Chondrocyte (in vitro differentiated cells): ENCODE results near the gene XRCC6. TPM values are rescaled to one million over a fixed set of nuclear protein-coding genes. Genes with fewer than 3 reads are reported as not detected.

Experiments
- DNase-seq: peaks from one replicate; pipeline ENCODE4 v3.0.0; 2021; ENCODE audit warnings: mixed read lengths, low spot score
- H3K27ac Mint-ChIP-seq: one replicate; pipeline ENCODE4 v1.8.0; 2021; ENCODE audit warnings: mild to moderate bottlenecking, moderate library complexity, mixed read lengths; ENCODE audit not compliant: unreplicated experiment
- H3K27me3 Mint-ChIP-seq: 2 replicates; pipeline ENCODE4 v1.8.0; 2021; ENCODE audit warnings: low read depth, mixed read lengths
- H3K36me3 Mint-ChIP-seq: 2 replicates; pipeline ENCODE4 v1.8.0; 2021; ENCODE audit warnings: low read depth, mixed read lengths
- H3K4me1 Mint-ChIP-seq: 2 replicates; pipeline ENCODE4 v1.8.0; 2021; ENCODE audit warnings: low read depth, mild to moderate bottlenecking, mixed read lengths
- H3K4me3 Mint-ChIP-seq: one replicate; pipeline ENCODE4 v1.8.0; 2021; ENCODE audit warnings: mild to moderate bottlenecking, moderate library complexity, mixed read lengths; ENCODE audit not compliant: unreplicated experiment
- H3K9me3 Mint-ChIP-seq: 2 replicates; pipeline ENCODE4 v1.8.0; 2021; ENCODE audit warnings: low read depth, mixed read lengths
- CTCF ChIP-seq: fragments of 200-600 bp; sonication (generic); IDR thresholded peaks from 2 replicates; pipeline ENCODE4 v1.5.0; 2021; ENCODE audit warnings: antibody characterized with exemption, mild to moderate bottlenecking, moderate library complexity
- total RNA-seq: library from RNA; stranded (reverse); gene quantifications from 3 replicates; pipeline ENCODE4 v1.2.1, GENCODE V29; 2021

XRCC6 gene
- total RNA-seq, 1 donor from 2014 or later, result 161 TPM

DNA sequence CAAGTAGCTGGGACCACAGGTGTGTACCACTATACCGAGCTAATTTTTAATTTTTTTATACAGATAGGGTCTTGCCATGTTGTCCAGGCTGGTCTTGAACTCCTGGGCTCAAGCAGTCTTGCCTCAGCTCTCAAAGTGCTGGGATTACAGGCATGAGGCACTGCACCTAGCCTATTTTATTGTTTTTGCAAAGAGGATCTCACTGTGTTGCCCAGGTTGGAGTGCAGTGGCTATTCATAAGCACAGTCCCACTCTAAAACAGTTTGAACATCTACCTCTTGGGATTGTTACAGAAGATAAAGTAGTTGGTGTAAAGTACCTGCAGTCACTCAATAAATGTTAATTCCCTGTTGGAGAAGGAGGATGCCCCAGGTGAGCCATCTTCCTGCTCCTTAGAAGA lies 29.1 kb downstream of the XRCC6 start:
- DNase-seq, result no peak
- Mint-ChIP-seq H3K27ac (no peak overlapping the region), H3K9me3 (no peaks in the 10 kb centered on the region), H3K4me3 (no peak overlapping the region), H3K4me1 (no peaks in the 10 kb centered on the region), H3K27me3 (no peaks in the 10 kb centered on the region), H3K36me3 (peaks cover 27% of the 10 kb centered on the region)
- no peak for TF ChIP-seq CTCF

GRCh38 chr22:41650821-41651220 lies 29.7 kb downstream of the XRCC6 start:
- no peaks in the 10 kb centered on the region for H3K9me3 Mint-ChIP-seq
- peaks cover 29% of the 10 kb centered on the region for H3K36me3 Mint-ChIP-seq
- DNase-seq, result no peak
- no peak overlapping the region for H3K27ac Mint-ChIP-seq
- H3K4me1 Mint-ChIP-seq, result no peaks in the 10 kb centered on the region
- TF ChIP-seq CTCF, result no peak
- no peaks in the 10 kb centered on the region for H3K27me3 Mint-ChIP-seq
- H3K4me3 Mint-ChIP-seq, result no peak overlapping the region

GRCh38 chr22:41654322-41654721 lies 33.2 kb downstream of the XRCC6 start:
- Mint-ChIP-seq H3K36me3 (peaks cover 36% of the 10 kb centered on the region), H3K9me3 (no peaks in the 10 kb centered on the region), H3K27me3 (no peaks in the 10 kb centered on the region), H3K4me1 (no peaks in the 10 kb centered on the region), H3K4me3 (no peak overlapping the region), H3K27ac (no peak overlapping the region)
- TF ChIP-seq CTCF, result no peak
- DNase-seq, result no peak

- H3K4me1 Mint-ChIP-seq, result no peaks in the 10 kb centered on the region
Measured at GRCh38 chr22:41656556-41656955, 35.5 kb downstream of the XRCC6 start.

DNA sequence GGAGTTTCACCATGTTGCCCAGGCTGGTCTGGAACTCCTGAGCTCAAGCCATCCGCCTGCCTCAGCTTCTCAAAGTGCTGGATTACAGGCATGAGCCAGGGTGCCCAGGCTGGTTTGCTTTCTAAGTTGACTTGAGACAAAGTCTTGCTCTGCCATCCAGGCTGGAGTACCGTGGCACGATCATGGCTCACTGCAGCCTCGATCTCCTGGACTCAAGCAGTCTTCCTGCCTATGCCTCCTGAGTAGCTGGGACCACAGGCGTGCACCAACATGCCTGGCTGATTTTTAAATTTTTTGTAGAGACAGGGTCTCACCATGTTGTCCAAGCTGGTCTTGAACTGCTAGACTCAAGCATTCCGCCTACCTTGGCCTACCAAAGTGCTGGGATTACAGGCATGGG lies 36.6 kb downstream of the XRCC6 start:
- no peak for TF ChIP-seq CTCF
- Mint-ChIP-seq H3K9me3 (no peaks in the 10 kb centered on the region), H3K4me3 (no peak overlapping the region), H3K27ac (no peak overlapping the region), H3K27me3 (no peaks in the 10 kb centered on the region), H3K36me3 (peaks cover 42% of the 10 kb centered on the region), H3K4me1 (no peaks in the 10 kb centered on the region)
- peak; percentile 37 for DNase-seq

More at GRCh38 chr22:41656556-41656955, 35.5 kb downstream of the XRCC6 start:
- peaks cover 42% of the 10 kb centered on the region for H3K36me3 Mint-ChIP-seq
- no peaks in the 10 kb centered on the region for H3K27me3 Mint-ChIP-seq
- DNase-seq, result no peak
- no peak overlapping the region for H3K4me3 Mint-ChIP-seq
- H3K27ac Mint-ChIP-seq, result no peak overlapping the region
- no peak for TF ChIP-seq CTCF
- no peaks in the 10 kb centered on the region for H3K9me3 Mint-ChIP-seq
